Activated T-helper 1 cell treated with anti-CD3 and anti-CD28 coated beads, Interleukin-2, amount 50 U/mL, for 16 hours (primary cell): ENCODE data around the gene CCDC116.
"Not testable (repeated sequence)": the region's sequence is repeated elsewhere in the genome, so short reads cannot be mapped to it uniquely, and the experiment has no call there.

Source experiments
- DNase-seq, 2 donors: peaks; one replicate each; pipeline ENCODE4 v3.0.0-alpha.2; 2020; ENCODE audit warnings: low read depth in 1 of 2, low spot score in 1 of 2

Gene CCDC116

GRCh38 chr22:21651521-21652009 is 19.0 kb downstream of the CCDC116 start:
- DNase-seq: no peak

GRCh38 chr22:21652010-21652546 is 19.5 kb downstream of the CCDC116 start:
- peak; percentile 61 to 71 for DNase-seq

GRCh38 chr22:21652547-21653545 is 20.3 kb downstream of the CCDC116 start:
- no peak for DNase-seq

- no peak for DNase-seq
Measured at GRCh38 chr22:21657020-21657359, 24.4 kb downstream of the CCDC116 start.

- DNase-seq: peak; percentile 48 to 71
Measured at GRCh38 chr22:21657360-21658032, 24.9 kb downstream of the CCDC116 start.

GRCh38 chr22:21659864-21660525 is 27.4 kb downstream of the CCDC116 start:
- DNase-seq: no peak

GRCh38 chr22:21660904-21661303 is 28.3 kb downstream of the CCDC116 start:
- DNase-seq: no peak

GRCh38 chr22:21661991-21662390 is 29.4 kb downstream of the CCDC116 start:
- DNase-seq: no peak

GRCh38 chr22:21663738-21664137 is 31.2 kb downstream of the CCDC116 start:
- no peak for DNase-seq

GRCh38 chr22:21665047-21665851 is 32.7 kb downstream of the CCDC116 start:
- no peak for DNase-seq

- DNase-seq: no peak
Measured at GRCh38 chr22:21666786-21667185, 34.2 kb downstream of the CCDC116 start.

GRCh38 chr22:21669026-21669425 is 36.5 kb downstream of the CCDC116 start:
- DNase-seq: no peak

- DNase-seq: no peak
Measured at GRCh38 chr22:21672107-21672629, 39.6 kb downstream of the CCDC116 start.

GRCh38 chr22:21673534-21674321 is 41.2 kb downstream of the CCDC116 start:
- DNase-seq: no peak

GRCh38 chr22:21674638-21675245 is 42.2 kb downstream of the CCDC116 start:
- no peak for DNase-seq

GRCh38 chr22:21677606-21678443 is 45.3 kb downstream of the CCDC116 start:
- DNase-seq: no peak

- not testable (repeated sequence) for DNase-seq
Measured at GRCh38 chr22:21678842-21679241, 46.3 kb downstream of the CCDC116 start.

GRCh38 chr22:21679383-21679782 is 46.8 kb downstream of the CCDC116 start:
- no peak for DNase-seq
